Breast epithelium (tissue), 3 donors: Measurements from ENCODE around the gene AGPAT3.

Experiments
- CTCF ChIP-seq, 3 donors: fragments of 450-650 bp; IDR thresholded peaks; one replicate each; pipeline ENCODE4 v1.5.1; 2016 to 2017; ENCODE audit warnings: antibody characterized with exemption in 3 of 3, mild to moderate bottlenecking in 3 of 3, moderate library complexity in 3 of 3
- POLR2A ChIP-seq: fragments of 450-650 bp; IDR thresholded peaks from one replicate; pipeline ENCODE4 v1.6.1; 2016; ENCODE audit warnings: antibody characterized with exemption, mild to moderate bottlenecking, moderate library complexity

GRCh38 chr21:43971992-43972255, 106.9 kb downstream of the AGPAT3 start:
- TF ChIP-seq POLR2A (no peak), CTCF (IDR thresholded peaks at IDR 0.05) (no peak)
